Mammary epithelial cell (primary cell): ENCODE results near the gene SPATA6.

Experiments
- CTCF ChIP-seq, 2 donors: IDR thresholded peaks in 1 of 2; conservative IDR thresholded peaks in 1 of 2; 2 replicates each; pipeline ENCODE4 v1.5.1; 2011 to 2012; ENCODE audit warnings: inconsistent platforms in 2 of 2, low read length in 2 of 2, mild to moderate bottlenecking in 2 of 2, control low read depth in 1 of 2, low read depth in 1 of 2; ENCODE audit not compliant: insufficient read depth in 1 of 2; ENCODE audit errors: extremely low read depth in 1 of 2
- EZH2 ChIP-seq: IDR thresholded peaks from 2 replicates; pipeline ENCODE4 v1.6.1; 2012; ENCODE audit warnings: low read length, inconsistent platforms, borderline replicate concordance

- no peak for TF ChIP-seq CTCF (conservative IDR thresholded peaks at IDR 0.05 in 1 of 2, IDR thresholded peaks at IDR 0.05 in 1 of 2; ENCODE audit: extremely low read depth in 1 of 2, insufficient read depth in 1 of 2, low read depth in 1 of 2, low read length in 2 of 2)
- TF ChIP-seq EZH2, result no peak
Observed at GRCh38 chr1:48448932-48449331, 23.1 kb downstream of the SPATA6 start.
